ENCODE results near the gene HHIPL1.

The HHIPL1 gene

GRCh38 chr14:99677231-99678140 lies 32.6 kb downstream of the HHIPL1 start:
- peak; percentile 74 for DNase-seq

GRCh38 chr14:99678198-99678597 lies 33.3 kb downstream of the HHIPL1 start:
- DNase-seq: no peak

GRCh38 chr14:99679111-99679510 lies 34.2 kb downstream of the HHIPL1 start:
- DNase-seq: peak; percentile 46

- no peak for DNase-seq
These were observed 34.6 kb downstream of the HHIPL1 start for GRCh38 chr14:99679543-99679942.

- DNase-seq: peak; percentile 36
These were observed 35.1 kb downstream of the HHIPL1 start for GRCh38 chr14:99679996-99680395.

- peak; percentile 52 for DNase-seq
These were observed 36.3 kb downstream of the HHIPL1 start for GRCh38 chr14:99681101-99681831.

- DNase-seq: peak; percentile 40
These were observed 36.9 kb downstream of the HHIPL1 start for GRCh38 chr14:99681832-99682148.

- DNase-seq: peak; percentile 91
These were observed 38.1 kb downstream of the HHIPL1 start for GRCh38 chr14:99682809-99683618.

- peak; percentile 100 for DNase-seq
These were observed 38.9 kb downstream of the HHIPL1 start, which contains the start of gene CYP46A1 for GRCh38 chr14:99683619-99684409. Gene CYP46A1, plus strand, starts transcription at chr14:99684298. Its CDS starts 120 bp downstream, at chr14:99684418.

GRCh38 chr14:99684410-99684934 lies 39.5 kb downstream of the HHIPL1 start:
- DNase-seq: no peak

- DNase-seq: peak; percentile 55
These were observed 40.2 kb downstream of the HHIPL1 start for GRCh38 chr14:99685151-99685591.

- no peak for DNase-seq
These were observed 40.7 kb downstream of the HHIPL1 start for GRCh38 chr14:99685596-99685995.

- peak; percentile 32 for DNase-seq
These were observed 41.8 kb downstream of the HHIPL1 start for GRCh38 chr14:99686557-99687283.

GRCh38 chr14:99687284-99688209 lies 42.6 kb downstream of the HHIPL1 start:
- DNase-seq: peak; percentile 66

GRCh38 chr14:99688210-99688581 lies 43.3 kb downstream of the HHIPL1 start:
- DNase-seq: peak; percentile 35

GRCh38 chr14:99688629-99689028 lies 43.7 kb downstream of the HHIPL1 start:
- peak; percentile 43 for DNase-seq

- DNase-seq: peak; percentile 45
These were observed 44.6 kb downstream of the HHIPL1 start for GRCh38 chr14:99689266-99690236.

- peak; percentile 9 for DNase-seq
These were observed 45.7 kb downstream of the HHIPL1 start for GRCh38 chr14:99690636-99691035.
